GM19395 (cell line): ENCODE results near the gene BAG3.
A peak's percentile ranks its signal among the peaks of the same experiment; 100 is the strongest.

ENCODE experiments used
- ATAC-seq: cut with Tn5 transposase; IDR thresholded peaks from one replicate; pipeline ENCODE4 v1.9.1; 2021; ENCODE audit warnings: mild to moderate bottlenecking, moderate library complexity; ENCODE audit not compliant: unreplicated experiment

Gene BAG3

DNA sequence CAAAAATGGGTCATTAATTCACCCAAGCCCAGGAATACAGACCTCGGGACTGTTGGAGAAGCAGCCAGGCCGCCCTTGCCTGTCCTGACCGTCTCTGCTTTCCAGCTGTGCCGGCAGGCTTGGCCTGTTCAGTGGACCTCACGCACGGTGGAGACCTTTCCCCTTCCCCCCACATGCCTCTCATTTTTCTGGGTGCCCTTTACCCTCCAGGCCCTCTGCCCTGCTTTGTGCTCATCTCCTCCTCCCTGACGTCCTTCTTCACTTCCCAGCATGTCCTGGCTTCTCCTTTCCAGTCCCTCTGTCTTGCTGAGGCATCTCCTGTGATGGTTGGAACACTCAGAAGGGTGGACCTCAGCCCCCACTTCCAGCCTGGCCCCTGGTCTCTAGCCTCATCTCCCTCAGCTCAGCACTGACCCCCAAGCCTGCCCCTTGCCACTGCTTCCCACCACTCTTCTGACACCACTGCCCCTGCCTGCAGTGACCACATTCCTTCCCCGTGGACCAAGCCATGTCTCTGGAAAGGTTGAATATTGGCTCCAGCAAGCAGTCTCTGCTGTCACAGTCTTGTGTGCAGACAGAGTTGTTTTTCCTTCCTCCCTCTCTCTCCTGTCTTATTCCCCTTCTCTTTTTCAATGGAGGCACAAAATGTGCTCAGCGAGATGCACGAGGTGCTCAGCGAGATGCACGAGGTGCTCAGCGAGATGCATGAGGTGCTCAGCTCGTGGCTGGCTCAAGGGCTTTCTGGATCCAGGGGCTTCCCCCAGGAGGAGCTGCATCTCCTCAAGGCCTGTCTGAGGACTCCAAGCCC is 14.9 kb downstream of the BAG3 start:
- no peak for ATAC-seq

- ATAC-seq, result no peak
Observed at GRCh38 chr10:119666709-119667004, 15.5 kb downstream of the BAG3 start.

DNA sequence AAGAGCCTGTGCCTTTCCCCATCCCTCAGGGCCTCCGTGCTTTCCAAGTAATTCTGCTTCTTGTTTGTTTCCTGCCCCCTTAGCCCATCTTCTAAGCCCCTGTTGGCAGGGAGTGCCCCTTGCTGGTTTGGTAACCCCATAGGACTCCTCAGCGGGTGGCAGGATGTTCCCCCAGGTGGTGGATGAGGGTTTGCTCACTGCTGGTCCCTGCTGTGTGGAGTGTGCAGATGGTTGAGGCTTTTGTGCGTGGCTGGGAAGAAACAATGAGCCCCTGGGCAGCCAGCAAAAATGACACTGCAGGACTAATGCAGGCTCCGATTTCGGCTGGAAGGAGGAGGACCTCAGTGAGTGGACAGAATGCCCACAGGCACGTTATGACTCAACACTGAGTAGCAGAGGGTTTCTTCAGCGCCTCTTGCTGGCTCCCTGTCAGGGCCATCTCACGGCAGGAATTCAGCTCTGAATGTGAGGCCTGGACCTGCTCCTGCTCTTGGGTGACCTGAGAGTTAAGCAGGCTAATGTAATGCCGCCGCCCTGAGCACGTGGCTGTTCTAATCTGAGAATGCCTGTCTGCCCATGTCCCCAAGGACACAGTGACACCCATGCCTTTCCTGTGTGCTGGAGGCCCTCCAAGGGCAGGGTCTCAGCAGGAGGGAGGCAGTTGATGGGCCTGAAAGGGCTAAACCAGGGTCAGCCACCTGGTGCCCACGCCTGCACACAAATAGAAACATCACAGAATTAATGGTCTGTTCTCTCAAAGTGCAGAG is 16.6 kb downstream of the BAG3 start:
- ATAC-seq, result no peak

DNA sequence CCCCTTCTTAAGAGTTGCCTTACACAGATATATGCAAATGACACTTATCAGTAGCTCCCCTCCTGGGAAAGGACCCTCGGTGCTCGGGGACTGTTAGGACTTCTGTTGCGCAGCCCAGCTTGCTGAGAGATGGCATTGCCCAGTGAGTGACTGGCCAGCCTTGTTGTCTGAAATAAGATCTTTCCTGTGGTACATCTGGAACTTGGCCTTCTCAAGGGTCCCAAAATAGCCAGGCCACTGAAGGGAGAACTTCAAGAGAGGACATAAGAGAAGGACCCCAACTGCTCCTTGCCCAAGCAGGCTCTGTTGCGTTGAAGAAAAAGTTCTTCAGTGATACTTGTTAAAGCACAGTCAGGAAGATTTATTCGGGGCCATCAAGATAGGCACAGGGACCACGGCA is 17.3 kb downstream of the BAG3 start:
- no peak for ATAC-seq

- no peak for ATAC-seq
Observed at GRCh38 chr10:119669331-119669730, 18.2 kb downstream of the BAG3 start.

- no peak for ATAC-seq
Observed at GRCh38 chr10:119669975-119670640, 18.9 kb downstream of the BAG3 start.

DNA sequence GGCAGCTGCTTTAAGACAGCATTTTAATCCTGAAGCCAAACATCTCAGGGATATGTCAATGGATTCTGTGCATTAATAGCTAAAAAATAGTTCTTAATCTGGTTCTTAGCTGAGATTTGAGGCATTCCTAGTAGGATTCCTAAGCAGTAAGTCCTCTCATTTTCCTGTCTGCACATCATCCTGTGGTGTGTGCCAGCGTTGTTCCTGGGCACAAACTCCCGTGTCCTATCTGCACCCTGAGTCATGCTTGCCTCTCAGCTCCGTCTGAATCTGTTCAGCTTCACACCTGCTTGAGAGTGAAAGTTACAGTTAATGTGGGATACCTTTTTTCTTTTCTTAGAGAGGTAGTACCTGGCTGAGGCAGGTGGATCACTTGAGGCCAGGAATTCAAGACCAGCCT is 19.5 kb downstream of the BAG3 start:
- ATAC-seq, result no peak

DNA sequence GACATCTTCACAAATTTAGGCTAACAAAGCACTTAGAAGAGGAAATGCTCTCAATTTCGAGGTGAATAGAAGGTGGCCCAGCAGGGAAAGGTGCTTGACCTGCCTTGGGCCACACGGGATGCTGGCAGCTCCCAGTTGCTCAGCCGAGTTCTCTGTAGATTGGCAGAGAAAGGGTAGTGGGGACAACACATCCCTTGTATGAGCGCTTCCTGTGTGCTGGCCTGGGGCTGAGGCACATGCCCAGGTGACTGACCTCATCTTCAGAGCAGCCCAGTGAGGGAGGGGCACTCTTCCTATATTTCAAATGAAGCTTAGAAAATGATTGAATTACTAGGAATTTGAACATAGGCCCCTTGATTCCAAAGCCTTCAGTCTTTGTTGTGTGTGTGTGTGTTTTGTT is 20.2 kb downstream of the BAG3 start:
- no peak for ATAC-seq

DNA sequence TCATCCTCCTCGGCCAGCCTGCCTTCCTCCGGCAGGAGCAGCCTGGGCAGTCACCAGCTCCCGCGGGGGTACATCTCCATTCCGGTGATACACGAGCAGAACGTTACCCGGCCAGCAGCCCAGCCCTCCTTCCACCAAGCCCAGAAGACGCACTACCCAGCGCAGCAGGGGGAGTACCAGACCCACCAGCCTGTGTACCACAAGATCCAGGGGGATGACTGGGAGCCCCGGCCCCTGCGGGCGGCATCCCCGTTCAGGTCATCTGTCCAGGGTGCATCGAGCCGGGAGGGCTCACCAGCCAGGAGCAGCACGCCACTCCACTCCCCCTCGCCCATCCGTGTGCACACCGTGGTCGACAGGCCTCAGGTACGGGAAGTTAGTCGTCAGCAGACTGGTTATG is 21.1 kb downstream of the BAG3 start:
- no peak for ATAC-seq

DNA sequence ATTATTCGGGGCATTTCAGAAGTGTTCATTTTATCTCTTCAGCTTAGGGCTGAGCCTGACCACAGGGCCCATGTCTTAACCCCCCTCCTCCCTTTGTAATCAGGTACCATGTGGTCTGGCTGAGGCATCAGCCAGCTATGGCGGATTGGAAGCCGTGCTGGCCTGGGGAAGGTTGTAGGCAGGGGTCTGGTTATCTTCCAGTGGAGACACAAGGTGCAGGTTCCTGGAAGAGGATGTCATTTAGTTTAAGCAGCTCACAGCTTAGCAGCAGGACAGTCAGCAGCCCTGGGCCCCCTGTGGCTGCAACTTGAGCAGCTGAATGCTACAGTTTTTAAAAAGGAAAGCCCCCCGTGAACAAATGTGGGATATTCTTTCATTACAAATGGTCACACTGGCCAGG is 22.1 kb downstream of the BAG3 start:
- no peak for ATAC-seq

- ATAC-seq, result no peak
Observed at GRCh38 chr10:119675483-119676170, 24.4 kb downstream of the BAG3 start.

GRCh38 chr10:119677126-119677525 is 25.9 kb downstream of the BAG3 start:
- ATAC-seq, result no peak

DNA sequence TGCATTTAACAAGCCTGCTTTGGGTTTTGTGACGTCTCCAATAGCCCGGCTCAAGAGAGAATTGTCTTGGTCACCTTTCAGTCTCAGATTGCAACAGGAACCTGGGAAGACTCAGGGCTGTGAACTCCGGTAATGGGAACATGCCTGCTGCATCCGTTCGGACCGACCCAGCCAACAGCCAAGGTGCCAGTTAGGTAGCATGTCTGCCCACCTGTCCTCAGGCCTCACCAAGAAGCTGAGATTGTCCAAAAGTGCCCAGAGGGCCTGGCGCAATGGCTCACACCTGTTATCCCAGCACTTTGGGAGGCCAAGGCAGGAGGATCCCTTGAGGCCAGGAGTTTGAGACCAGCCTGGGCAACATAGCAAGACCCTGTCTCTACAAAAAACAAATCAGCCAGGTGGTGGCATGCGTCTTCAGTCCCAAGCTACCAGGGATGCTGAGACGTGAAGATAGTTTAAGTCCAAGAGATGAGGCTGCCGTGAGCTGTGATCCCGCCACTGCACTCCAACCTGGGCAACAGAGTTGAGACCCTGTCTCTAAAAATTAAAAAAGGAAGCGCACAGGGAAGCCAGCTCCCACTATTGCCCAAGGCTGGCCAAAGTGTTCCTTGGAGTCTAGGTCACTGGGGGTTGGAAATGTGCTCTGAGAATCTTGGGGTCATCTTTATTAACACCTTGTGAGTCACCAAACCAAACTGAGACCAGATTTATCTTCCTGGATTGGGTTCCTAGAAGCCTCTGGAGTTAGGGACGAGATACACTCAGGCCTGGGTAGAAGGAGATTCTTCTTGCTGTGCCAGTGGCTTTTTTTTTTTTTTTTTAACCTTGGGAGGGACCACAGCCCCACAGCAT is 26.9 kb downstream of the BAG3 start:
- ATAC-seq, result no peak

- no peak for ATAC-seq
Observed at GRCh38 chr10:119679480-119679829, 28.3 kb downstream of the BAG3 start.

GRCh38 chr10:119680050-119680449 is 28.9 kb downstream of the BAG3 start:
- ATAC-seq, result no peak

GRCh38 chr10:119680650-119681081 is 29.5 kb downstream of the BAG3 start:
- ATAC-seq, result no peak

GRCh38 chr10:119686465-119687191 is 35.4 kb downstream of the BAG3 start:
- peak; percentile 88 for ATAC-seq

DNA sequence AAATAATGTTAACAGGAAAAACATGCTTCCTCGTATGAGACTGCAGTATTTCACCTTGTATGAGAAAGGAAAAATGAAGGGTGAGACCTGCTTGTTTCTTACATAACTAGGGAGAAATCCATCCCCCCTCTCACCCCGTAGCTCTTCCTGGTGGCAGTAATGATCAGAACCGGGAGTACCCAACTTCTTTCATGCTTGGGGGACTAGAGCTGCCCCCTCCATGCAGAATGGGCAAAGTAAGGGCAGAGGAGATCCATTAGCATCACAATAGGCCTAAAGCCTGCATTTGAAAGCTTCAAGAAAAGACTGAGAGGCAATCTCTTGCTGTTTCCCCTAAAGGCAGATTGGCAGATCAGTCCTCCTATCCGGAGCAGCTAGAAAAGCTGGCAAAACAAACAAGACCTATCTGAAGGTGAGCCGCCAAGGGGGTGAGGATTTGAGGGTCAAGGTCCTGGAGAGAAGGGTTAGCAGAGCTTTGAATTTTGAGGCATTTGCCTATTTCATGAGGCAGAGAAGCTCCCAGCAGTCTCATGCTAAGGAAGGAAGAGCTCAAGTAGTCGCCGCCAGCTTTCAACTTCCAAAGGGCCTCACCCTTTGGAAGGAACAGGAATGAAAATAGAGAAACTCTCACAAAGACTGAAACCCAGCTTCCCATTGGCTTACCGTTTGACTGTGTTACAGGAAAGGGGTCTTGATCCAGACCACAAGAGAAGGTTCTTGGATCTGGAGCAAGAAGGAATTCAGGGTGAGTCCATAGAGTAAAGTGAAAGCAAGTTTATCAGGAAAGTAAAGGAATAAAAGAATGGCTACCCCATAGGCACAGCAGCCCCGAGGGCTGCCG is 36.2 kb downstream of the BAG3 start:
- no peak for ATAC-seq

DNA sequence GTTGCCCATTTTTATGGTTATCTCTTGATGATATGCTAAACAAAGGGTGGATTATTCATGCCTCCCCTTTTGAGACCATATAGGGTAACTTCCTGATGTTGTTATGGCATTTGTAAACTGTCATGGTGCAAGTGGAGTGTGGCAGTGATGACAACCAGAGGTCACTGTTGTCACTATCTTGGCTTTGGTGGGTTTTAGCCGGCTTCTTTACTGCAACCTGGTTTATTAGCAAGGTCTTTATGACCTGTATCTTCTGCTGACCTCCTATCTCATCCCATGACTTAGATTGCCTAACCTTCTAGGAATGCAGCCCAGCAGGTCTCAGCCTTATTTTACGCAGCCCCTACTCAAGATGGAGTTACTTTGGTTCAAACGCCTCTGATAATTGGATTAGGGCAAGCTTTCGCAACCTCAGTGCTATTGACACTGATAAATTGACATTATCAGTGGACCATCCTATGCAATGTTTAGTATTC is 36.9 kb downstream of the BAG3 start:
- ATAC-seq, result no peak
